ENCODE measurements around the gene PIF1.

DNA sequence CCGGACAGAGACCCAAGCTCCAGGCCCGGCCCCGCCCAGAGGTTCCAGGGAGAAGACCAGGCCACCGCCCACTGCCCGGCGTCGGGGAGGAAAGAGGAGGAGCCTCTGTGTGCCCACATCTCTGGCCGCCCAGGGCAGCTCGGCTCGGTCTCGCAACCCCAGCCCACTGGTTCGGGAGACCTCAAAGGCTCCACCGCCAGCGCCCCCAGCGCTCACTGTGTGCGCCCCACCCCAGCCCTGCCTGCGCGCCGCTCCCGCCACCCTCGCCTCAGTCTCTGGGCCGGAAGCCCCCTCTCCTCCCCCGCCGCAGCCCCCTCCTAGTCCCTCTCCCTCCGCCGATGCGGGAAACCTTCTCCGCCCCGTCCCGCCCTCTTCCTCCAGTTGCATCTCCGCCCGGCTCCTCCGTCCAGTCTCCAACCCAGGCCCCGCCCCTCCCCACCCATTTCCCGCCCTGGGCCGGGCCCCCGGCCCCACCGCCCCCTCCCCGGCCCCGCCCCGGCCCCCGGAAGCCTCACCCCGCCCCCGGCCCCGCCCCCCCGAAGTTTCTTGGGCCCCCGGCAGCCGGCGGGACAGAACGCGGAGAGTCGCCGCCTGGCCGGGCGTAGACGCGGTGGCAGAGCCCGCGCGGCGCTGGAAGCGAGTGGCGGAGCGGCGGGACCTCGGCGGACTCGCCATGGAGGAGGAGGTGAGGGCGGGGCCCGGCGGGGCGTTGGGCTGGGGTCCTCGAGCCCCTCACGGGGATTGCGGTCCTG is 16.1 kb upstream of the PIF1 start, which contains the start of gene PLEKHO2:
- TF ChIP-seq, protein P1, sequence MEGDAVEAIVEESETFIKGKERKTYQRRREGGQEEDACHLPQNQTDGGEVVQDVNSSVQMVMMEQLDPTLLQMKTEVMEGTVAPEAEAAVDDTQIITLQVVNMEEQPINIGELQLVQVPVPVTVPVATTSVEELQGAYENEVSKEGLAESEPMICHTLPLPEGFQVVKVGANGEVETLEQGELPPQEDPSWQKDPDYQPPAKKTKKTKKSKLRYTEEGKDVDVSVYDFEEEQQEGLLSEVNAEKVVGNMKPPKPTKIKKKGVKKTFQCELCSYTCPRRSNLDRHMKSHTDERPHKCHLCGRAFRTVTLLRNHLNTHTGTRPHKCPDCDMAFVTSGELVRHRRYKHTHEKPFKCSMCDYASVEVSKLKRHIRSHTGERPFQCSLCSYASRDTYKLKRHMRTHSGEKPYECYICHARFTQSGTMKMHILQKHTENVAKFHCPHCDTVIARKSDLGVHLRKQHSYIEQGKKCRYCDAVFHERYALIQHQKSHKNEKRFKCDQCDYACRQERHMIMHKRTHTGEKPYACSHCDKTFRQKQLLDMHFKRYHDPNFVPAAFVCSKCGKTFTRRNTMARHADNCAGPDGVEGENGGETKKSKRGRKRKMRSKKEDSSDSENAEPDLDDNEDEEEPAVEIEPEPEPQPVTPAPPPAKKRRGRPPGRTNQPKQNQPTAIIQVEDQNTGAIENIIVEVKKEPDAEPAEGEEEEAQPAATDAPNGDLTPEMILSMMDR (IDR thresholded peaks at IDR 0.05; ENCODE audit: insufficient read depth, low read depth, low read length) = no peak
- no peak for TF ChIP-seq EZH2 (IDR thresholded peaks at IDR 0.05; ENCODE audit: insufficient read depth, low read length)

Data from astrocyte (in vitro differentiated cells and primary cell).